GM19452 (cell line): ENCODE measurements around the gene EFNA3.
A peak's percentile ranks its signal among the peaks of the same experiment; 100 is the strongest.

Source experiments
- ATAC-seq: cut with Tn5 transposase; IDR thresholded peaks from one replicate; pipeline ENCODE4 v1.9.1; 2021; ENCODE audit not compliant: unreplicated experiment

EFNA3 gene

DNA sequence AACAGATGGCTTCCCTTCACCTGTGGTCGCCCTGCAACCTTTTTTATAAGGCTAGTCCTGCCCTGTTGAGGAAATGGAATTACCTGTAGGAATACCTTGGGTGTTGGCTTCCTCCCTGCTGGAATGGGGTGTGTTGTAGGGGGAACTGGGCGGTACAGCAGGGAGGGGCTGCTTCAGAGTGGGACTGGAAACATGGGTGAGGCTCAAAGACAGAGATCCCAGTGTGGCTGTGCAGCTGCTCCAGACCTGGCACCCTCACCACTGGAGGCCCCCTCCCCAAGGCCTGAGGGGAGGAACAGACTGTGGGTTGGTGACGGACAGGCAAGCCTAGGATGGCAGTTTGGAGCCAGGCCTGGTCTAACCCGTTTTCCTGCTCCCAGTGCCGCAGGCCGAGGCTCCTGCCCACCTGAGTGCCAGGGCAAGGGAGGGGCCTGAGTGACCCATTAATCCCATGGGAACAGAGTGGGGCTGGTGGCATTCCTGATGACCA, 4.5 kb downstream of the EFNA3 start:
- no peak for ATAC-seq

DNA sequence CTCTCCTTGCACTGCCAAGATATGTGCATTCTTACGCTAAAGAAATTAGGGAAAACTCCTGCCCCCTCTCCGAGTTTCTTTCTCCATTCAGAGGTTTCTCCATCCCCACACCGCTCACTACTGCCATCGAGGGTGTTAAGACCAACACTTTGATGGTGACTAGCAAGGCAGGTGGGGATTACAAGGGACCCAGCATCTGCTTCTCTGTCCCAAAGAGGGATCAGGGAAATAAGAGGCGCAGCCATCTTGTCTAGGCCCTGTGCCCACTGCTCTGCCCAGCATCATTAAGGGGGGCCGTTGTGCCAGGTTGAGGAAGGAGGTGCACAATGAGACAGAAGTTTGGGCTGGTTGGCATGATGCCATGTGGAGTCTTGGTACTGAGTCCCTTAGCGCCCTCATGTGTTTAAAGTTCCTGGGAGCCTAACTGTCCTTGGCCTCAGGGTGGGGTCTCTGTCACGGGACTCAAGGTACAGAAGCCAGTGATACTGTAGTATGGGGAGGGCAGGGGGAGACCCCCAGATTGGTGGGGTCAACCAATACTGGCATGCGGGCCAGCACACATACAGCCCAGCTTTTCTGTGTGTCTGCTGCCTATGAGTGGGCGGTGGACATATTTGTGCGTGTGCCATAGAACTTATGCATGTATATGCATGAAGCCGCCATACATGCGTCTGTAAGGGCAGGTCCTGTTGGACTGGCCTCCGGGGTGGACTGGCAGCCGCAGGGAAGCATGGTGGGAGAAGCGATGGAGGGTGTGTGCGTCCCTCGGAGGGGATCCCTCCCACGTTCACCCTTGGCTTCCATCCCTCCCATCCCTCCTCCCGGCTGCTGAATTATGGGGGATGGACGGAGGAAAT, 5.5 kb downstream of the EFNA3 start:
- ATAC-seq: peak; percentile 3

DNA sequence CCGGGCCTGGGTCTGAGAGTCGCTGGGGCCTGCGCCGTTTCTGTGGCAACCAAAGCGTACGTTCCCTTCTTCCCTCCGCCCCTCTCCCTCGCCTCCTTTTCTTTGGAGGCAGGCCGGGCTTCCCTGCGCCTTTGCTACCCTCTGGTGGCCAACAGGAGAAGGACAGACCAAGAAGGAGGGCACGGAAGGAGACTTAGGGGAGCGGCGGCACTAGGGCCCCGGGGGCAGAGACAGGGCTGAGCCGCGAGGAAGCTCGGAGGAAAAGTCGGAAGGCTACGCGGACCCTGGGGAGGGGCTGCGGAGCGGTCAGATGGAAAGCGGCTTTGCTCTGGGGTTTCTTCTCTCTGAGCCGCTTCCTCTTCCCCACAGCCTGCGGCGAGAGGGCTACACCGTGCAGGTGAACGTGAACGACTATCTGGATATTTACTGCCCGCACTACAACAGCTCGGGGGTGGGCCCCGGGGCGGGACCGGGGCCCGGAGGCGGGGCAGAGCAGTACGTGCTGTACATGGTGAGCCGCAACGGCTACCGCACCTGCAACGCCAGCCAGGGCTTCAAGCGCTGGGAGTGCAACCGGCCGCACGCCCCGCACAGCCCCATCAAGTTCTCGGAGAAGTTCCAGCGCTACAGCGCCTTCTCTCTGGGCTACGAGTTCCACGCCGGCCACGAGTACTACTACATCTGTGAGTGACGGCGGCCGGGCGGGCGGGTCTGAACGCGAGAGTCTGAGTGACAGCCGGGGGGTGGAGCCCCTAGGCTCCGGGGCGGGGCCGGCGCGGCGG, 6.3 kb downstream of the EFNA3 start:
- ATAC-seq: peak; percentile 71

DNA sequence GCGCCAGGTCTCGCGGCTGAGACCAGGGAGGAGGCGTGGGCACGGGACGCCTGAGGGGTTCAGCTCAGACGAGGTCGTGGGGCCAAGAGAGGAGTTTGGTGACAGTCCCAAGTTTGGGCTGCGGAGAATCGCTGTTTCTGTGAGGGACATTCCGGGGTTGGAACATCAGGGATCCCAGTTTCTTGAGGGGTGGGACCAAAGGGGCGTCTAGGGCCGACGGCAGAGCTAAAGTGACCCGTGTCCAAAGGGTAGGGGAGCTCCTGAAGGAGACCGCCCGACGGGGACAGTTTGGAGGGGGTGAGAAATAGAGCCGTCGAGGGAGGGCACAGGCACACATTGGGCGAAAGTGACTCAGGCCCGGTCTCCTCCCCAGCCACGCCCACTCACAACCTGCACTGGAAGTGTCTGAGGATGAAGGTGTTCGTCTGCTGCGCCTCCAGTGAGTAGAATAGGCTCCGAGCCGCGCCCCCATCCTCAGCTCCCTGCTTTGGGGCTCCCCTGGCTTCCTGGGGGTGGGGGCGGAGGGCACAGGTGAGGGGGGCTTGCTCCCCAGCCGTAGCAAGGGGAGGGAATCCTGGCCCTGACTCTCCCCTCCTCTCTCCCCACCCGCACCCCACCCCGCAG, 7.0 kb downstream of the EFNA3 start:
- no peak for ATAC-seq

DNA sequence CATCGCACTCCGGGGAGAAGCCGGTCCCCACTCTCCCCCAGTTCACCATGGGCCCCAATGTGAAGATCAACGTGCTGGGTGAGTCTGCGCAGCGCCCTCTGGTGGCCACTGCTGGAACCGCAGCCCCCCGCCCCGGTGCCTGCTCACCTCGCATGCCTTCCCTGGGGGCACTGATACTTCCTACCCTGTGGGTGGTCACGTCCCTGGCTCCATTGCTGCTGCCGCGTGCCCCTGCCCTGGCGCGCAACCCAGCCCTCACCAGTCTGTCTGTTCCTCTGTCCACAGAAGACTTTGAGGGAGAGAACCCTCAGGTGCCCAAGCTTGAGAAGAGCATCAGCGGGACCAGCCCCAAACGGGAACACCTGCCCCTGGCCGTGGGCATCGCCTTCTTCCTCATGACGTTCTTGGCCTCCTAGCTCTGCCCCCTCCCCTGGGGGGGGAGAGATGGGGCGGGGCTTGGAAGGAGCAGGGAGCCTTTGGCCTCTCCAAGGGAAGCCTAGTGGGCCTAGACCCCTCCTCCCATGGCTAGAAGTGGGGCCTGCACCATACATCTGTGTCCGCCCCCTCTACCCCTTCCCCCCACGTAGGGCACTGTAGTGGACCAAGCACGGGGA, 7.6 kb downstream of the EFNA3 start:
- ATAC-seq: no peak

DNA sequence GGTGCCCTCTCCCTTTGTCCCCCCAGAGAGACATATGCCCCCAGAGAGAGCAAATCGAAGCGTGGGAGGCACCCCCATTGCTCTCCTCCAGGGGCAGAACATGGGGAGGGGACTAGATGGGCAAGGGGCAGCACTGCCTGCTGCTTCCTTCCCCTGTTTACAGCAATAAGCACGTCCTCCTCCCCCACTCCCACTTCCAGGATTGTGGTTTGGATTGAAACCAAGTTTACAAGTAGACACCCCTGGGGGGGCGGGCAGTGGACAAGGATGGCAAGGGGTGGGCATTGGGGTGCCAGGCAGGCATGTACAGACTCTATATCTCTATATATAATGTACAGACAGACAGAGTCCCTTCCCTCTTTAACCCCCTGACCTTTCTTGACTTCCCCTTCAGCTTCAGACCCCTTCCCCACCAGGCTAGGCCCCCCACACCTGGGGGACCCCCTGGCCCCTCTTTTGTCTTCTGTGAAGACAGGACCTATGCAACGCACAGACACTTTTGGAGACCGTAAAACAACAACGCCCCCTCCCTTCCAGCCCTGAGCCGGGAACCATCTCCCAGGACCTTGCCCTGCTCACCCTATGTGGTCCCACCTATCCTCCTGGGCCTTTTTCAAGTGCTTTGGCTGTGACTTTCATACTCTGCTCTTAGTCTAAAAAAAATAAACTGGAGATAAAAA, 8.4 kb downstream of the EFNA3 start:
- ATAC-seq: no peak

DNA sequence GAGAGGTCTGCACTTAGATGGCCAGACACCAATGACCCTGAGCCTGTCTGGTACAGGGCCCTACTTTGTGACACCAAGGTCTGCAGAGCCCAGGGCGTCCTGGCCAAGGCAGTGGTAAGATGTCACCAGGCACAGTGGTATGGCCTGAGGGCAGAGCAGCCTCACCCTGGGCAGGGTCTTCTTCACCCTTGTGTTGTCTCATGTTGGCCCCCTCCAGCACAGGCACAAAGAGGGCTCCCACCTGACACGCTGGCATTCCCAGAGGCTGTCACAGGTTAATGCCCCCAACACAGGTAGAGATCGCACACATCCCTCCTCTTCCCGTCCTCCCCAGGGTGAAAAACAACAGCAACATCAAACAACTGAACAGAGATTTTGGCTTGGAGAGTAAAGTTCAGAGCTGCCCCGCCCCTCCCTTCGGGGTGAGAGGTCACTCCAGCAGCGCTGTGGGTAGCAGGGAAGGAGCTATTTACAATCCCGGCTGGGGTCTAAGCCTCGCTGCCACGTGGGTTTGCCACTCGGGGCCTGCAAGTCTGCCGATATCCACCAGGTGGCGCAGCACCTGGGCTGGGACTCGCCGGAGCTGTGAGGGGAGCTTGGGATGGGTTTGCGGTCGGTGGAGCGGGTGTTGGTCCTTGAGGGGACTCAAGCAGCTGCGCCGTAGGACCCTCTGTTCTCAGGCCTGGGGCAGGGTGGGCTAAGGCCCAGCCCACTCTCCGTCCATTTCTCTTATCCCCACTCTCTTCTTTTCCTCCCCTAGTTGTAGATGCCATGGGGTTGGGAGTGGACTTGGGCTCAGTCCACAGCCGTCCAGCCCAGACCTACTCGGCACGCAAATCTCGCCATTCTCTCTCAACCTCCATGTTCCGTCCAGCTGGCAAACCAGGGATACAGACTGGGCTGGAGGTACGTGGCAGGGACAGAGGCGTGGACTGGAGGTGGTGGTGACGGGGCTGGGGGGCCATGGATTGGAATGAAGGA, 12.7 kb downstream of the EFNA3 start:
- no peak for ATAC-seq

DNA sequence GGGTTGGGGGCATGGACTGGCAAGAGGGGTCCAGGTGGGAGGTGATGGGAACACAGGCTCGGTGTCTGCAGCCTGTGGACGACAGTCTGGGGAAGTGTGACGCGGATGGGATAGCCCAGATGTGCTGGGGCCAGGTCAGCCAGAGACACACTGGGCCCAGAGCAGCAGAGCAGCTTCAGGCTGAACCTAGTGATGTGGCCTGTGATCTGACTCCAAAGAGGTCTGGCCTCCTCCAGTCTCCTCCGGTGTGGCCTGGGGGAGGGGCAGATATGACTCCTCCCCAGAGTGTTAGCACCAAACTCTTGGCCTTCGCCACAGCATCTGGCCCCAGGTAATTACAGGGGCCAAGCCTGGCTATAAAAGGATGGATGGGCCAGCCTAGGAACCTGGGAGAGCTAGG, 13.5 kb downstream of the EFNA3 start:
- no peak for ATAC-seq

DNA sequence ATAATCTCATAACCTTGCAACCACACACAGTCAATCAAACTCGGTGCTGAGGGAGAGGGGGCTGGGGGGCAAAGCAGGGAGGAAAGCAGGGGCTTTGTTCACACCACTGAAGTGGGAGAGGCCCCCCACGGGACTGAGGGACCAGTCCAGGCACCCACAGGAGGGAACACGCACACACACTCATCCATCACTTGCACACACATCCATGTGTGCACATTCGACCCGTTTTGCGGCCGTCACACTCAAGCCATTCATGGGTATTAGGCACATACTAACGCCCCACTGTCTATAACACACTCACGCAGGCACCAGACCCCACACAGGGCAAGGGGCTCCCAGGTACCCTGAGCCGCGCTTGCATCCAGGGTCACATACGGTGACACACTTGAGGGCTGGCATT, 14.0 kb downstream of the EFNA3 start:
- ATAC-seq: no peak

DNA sequence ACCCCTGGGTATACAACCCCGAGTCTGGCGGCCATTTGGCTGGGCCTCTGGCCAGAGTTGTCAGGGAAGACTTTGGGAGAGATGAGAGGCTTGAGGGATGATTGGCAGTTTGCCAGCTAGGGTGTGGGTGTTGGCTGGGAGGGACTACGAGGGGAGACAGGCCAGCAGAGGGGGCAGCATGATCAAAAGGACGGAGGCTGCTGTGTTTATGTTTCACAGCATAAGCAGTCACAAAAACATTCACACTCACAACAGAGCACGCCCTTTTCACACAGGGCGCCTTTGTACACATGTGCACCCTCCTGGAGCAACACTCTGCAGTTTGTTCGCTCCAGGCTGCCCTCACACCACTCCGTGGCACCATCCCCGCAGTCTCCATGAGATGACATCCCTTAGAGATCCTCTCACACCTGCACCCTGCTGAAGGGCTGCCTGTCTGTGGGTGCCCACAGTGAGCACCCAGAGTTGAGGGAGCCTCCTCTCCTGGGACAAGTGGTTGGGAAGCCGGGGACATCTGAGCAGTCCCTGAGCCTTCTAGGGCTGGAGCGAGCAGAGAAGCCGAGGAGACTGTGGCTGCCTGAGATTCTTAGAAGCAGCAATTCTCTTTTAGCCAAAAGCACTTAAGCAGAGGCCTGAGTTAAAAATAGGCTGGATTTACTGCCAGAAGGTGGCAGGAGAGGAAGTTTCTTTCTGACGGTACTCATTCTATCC, 15.4 kb downstream of the EFNA3 start:
- no peak for ATAC-seq

DNA sequence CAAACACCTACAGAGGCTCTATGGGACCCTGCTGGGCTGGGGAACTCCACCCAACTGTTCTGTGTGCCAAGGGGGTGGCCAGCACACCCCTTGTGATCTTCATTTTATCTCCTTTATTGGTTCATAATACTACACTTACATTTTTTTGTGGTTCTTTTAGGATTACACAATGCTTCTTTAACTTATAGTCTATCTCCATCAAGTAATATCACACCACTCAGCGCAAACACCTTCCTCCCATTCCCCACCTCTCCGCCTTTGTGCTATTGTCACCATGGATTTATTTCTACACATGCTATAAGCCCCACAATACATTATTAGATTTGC, 15.9 kb downstream of the EFNA3 start:
- ATAC-seq: no peak

DNA sequence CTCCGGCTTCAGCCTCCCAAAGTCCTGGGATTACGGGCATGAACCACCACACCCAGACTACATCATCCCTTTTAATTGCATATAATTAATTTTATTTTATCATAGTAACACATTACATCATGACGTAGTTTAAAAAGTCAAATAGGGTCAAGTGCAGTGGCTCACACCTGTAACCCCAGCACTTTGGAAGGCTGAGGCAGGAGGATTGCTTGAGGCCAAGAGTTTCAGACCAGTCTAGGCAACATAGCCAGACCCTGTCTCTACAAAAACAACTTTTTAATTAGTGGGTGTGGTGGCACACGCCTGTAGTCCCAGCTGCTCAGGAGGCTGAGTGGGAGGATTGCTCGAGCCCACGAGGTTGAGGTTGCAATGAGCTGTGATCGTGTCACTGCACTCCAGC, 20.7 kb downstream of the EFNA3 start:
- no peak for ATAC-seq

DNA sequence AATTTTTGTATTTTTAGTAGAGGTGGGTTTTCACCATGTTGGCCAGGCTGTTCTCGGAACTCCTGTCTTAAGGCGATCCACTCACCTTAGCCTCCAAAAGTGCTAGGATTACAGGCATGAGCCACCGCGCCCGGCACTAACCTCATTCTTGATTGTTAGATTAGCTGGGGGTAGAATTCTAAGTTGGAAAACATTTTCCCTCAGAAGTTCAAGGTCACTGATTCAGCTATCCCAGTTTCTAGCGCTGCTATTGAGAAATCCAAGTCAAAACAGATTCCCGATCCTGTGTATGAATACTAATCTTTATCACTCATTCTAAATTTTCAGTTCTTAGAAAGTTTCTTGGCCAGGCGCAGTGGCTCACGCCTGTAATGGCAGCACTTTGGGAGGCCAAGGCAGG, 24.7 kb downstream of the EFNA3 start:
- no peak for ATAC-seq

DNA sequence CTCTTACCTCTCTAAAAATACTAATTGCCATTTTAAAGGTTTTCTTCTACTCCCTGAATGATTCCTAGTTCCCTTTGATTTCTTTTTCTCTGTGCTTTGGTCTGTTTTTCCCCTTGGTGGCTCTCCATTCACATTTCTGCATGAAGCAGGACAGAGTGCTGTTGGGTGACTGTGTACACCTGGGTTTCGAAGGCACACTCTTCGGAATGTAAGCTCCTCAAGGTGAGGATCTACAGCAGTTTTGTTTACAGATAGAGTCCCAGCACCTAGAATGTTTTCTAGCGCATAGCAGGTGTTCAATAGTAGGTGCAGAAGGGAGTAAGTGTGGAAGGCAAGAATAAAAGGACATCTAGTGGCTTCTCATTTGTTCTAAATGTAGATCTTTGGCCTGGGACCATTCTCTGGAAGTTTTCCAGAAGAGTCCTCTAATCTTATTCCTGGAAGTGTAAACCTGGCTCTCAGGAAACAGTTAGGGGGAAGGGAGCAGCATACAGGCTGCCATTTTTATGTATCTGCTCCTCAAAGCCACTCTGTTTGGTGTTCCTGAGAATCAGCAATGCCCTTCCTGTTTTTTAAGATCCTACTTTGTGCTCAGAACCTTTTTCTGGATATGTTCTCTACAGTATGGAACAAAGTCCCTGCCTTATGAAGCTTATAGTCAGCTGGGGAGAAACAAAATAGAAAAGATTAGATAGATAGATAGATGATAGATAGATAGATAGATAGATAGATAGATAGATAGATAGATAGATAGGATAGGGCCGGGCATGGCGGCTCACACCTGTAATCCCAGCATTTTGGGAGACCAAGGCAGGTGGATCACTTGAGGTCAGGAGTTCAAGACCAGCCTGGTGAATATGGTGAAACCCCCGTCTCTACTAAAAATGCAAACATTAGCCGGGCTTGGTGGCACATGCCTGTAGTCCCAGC, 26.2 kb downstream of the EFNA3 start:
- ATAC-seq: no peak

DNA sequence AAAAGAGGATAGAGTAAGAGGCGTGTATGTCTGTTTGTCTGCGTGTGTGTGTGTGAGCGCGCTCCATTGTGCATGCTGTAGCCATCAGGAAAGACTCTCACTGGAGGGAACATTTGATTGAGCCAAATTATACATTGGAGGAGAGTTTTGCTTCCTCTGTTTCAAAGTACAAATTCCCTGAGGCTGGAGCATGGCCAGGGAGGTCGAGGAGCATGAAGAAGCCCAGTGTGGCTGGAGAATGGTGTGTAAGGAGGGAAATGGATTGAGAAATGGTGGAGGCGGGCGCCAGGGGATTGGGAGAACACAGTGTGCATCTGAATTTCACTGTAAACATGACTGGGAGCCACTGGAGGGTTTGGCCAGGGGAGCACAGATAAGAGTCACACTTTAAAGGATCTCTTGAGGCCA, 27.0 kb downstream of the EFNA3 start:
- ATAC-seq: no peak

DNA sequence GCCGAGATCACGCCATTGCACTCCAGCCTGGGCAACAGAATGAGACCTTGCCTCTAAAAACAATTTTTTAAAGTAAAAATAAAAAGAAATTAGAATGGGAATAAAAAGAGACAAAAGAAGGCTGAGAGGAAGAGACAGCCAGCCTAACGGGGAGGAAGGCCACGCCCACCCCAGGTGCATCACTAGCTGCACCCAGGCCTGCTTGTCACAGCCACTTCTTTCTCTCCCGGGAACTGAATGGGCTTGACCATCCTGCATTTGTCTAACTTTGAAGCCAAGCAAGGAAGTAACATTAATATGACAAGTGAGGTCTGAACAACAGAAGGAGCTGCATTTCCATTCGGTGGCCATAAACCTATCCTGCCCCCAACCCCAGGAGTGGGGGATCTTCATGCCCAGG, 28.2 kb downstream of the EFNA3 start:
- no peak for ATAC-seq

DNA sequence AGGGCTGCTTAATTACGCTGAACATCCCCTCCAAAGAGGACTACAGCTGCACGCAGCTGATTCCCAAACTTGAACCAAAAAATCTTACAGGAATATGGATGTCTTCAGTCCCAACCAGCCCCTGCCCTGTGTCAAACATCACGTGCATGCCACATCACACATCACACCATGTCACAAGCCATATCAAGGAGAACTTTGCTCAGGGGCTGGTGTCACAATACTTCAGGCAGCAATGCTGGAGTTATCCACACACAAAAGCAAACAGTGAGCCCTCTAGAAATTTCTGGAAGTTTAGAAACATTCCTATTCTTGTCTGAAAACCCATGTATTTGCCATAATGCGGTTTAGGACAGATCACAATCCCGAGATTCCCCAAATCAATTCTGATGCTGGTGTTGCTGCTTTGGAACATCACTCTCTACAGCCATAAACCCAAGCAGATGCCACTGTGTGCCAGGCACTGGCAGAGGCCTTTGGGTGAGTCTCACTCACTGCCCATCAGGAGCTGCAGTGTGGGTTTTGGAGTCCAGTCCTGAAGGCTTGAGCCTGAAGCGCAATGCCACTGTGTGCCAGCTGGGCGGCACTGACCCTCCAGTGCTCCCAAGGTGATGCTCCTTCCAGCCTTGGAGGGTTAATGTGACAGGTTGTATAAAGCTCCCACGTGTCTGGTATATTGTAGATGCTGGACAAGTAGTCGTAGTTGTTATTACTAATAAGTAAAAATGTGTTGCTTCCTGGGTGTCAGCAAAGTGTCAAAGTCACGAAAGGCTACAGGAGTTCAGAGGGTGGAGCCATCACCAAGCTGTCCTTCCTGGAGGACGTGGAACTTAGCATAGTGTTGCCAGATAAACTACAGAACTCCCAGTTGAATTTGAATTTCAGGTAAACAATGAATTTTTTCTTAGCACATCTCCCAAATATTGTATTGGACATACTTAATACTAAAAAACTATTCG, 28.9 kb downstream of the EFNA3 start:
- no peak for ATAC-seq
